GM12891 (cell line): ENCODE measurements around the gene NEMP2.

Experiments
- POLR2A ChIP-seq: IDR thresholded peaks from 2 replicates; pipeline ENCODE4 v1.6.1; 2011; ENCODE audit warnings: low read depth, low read length, control low read depth
- POLR2AphosphoS5 ChIP-seq: IDR thresholded peaks from 2 replicates; pipeline ENCODE4 v1.6.1; 2011; ENCODE audit warnings: low read depth, low read length, control low read depth
- POU2F2 ChIP-seq: IDR thresholded peaks from 2 replicates; pipeline ENCODE4 v1.6.1; 2011; ENCODE audit warnings: low read depth, mild to moderate bottlenecking, control low read depth, low read length, moderate library complexity
- TAF1 ChIP-seq: IDR thresholded peaks from 2 replicates; pipeline ENCODE4 v1.6.1; 2011; ENCODE audit warnings: low read depth, low read length, control low read depth

- TF ChIP-seq POLR2A = no peak
- TF ChIP-seq TAF1 = no peak
- no peak for TF ChIP-seq POLR2AphosphoS5
- no peak for TF ChIP-seq POU2F2
Measured at GRCh38 chr2:190537765-190538164, 3.2 kb upstream of the NEMP2 start.
